BLaER1 treated with 17β-estradiol and CSF1 and Interleukin-3, amounts not matched to agents 10 nM and 100 nM (cell line): ENCODE results near the gene C14orf119.
A peak's percentile ranks its signal among the peaks of the same experiment; 100 is the strongest.

Source experiments
- H3K27ac ChIP-seq, 11 experiments: shearing (Covaris generic); formaldehyde crosslinking; 2 replicates each; pipeline ENCODE4 v1.8.1; 2022
- H3K27me3 ChIP-seq, 11 experiments: shearing (Covaris generic); formaldehyde crosslinking; 2 replicates each; pipeline ENCODE4 v1.8.1; 2022
- H3K36me3 ChIP-seq, 11 experiments: shearing (Covaris generic); formaldehyde crosslinking; 2 replicates each; pipeline ENCODE4 v1.8.1; 2022
- H3K4me1 ChIP-seq, 10 experiments: shearing (Covaris generic); formaldehyde crosslinking; 2 replicates each; pipeline ENCODE4 v1.8.1; 2022
- H3K4me2 ChIP-seq, 11 experiments: shearing (Covaris generic); formaldehyde crosslinking; 2 replicates each; pipeline ENCODE4 v1.8.1; 2022
- H3K4me3 ChIP-seq, 10 experiments: shearing (Covaris generic); formaldehyde crosslinking; 2 replicates each; pipeline ENCODE4 v1.8.1; 2022
- H3K9ac ChIP-seq, 11 experiments: shearing (Covaris generic); formaldehyde crosslinking; 2 replicates each; pipeline ENCODE4 v1.8.1; 2022
- H3K9me3 ChIP-seq, 11 experiments: shearing (Covaris generic); formaldehyde crosslinking; replicated peaks in 1 of 11; 2 replicates each; pipeline ENCODE4 v1.8.1; 2022
- H4K20me1 ChIP-seq, 11 experiments: shearing (Covaris generic); formaldehyde crosslinking; 2 replicates each; pipeline ENCODE4 v1.8.1; 2022
- Cebpa-rat ChIP-seq, 11 experiments: shearing (Covaris generic); IDR thresholded peaks; 2 replicates each; pipeline ENCODE4 v1.8.1; 2022

C14orf119 gene

DNA sequence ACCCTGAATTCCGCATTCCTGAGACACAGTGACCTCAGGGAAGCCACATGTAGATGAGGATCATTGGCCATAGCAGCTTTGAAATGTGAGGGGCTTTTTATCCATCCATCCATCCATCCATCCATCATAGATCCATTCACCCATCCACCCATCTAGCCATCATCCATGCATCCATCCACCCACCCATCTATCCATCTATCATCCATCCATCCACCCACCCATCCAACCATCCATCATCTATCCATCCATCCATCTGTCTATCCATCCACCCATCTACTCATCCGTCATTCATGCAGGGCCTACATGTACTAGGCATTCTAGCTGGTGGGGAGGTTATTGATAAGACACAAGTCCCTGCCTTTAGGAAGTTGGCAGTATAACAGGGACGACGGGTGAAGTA is 51.7 kb downstream of the C14orf119 start:
- H4K20me1 ChIP-seq: no peaks in the 10 kb centered on the region; a peak in 1 of 22 replicates
- peak overlapping the region in 1 of 11 experiments; percentile 41; a peak in 2 of 22 replicates for H3K4me2 ChIP-seq
- H3K9me3 ChIP-seq: no peaks in the 10 kb centered on the region
- H3K4me3 ChIP-seq: no peak overlapping the region
- no peak overlapping the region for H3K9ac ChIP-seq
- TF ChIP-seq Cebpa-rat (IDR thresholded peaks at IDR 0.05): no peak
- peaks cover 0 to 65% (median 0%) of the 10 kb centered on the region in 10 experiments; a peak in 5 of 20 replicates for H3K4me1 ChIP-seq
- no peak overlapping the region for H3K27ac ChIP-seq
- H3K36me3 ChIP-seq: peaks cover 0 to 46% (median 0%) of the 10 kb centered on the region in 11 experiments; a peak in 4 of 22 replicates
- H3K27me3 ChIP-seq: no peaks in the 10 kb centered on the region

DNA sequence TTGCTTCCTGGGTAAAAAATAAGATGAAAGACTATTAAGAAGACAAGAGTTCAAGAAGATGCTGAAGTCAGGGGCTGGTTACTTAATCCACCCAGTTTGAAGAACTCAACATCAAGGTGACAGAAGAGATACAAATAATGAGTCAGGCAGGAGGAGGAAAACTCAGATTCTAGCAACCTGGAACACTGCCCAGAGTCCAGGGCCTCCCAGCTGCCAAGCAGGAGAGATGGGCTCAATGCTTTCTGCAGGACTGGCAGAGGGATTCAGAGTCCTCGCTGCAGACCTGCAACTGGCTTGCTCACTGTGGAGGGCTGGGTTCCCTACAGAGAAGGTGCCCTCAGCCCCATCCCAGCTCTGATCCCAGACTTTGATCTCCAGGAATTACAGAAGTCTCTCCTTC is 52.4 kb downstream of the C14orf119 start:
- H3K9ac ChIP-seq: no peak overlapping the region
- H4K20me1 ChIP-seq: no peaks in the 10 kb centered on the region; a peak in 1 of 22 replicates
- peaks cover 0 to 39% (median 0%) of the 10 kb centered on the region in 11 experiments; a peak in 4 of 22 replicates for H3K36me3 ChIP-seq
- no peaks in the 10 kb centered on the region for H3K27me3 ChIP-seq
- no peaks in the 10 kb centered on the region for H3K9me3 ChIP-seq
- no peak for TF ChIP-seq Cebpa-rat (IDR thresholded peaks at IDR 0.05)
- peaks cover 0 to 65% (median 0%) of the 10 kb centered on the region in 10 experiments; a peak in 5 of 20 replicates for H3K4me1 ChIP-seq
- H3K4me3 ChIP-seq: no peak overlapping the region
- H3K4me2 ChIP-seq: peak overlapping the region in 1 of 11 experiments; percentile 21; a peak in 1 of 22 replicates
- H3K27ac ChIP-seq: no peak overlapping the region

DNA sequence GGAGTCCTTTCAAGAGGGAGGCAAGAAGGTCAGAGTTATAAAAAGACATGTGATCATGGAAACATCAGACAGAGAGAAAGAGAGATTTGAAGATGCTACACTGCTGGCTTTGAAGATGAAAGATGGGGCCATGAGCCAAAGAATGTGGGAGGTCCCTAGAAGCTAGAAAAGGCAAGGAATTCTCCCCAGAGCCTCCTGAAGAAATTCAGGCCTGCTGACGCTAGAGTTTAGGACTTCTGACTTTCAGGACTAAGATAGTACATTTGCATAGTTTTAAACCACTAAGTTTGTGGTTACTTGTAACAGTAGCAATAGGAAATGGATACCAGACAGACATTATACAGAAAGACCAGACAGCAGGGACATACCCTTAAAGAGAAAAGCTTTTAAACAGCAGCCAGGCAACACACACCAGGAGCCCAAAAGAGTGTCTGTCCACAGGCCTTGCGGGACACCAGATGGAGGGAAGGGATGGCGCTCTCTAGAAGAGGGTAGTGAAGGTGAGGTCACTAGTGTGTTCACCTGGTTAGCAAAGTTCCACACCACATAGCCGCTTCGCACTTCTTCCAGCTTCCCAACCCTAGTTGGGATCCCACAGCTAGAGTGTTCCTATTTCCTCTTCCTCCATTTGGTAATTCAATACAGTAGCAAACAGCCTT is 53.4 kb downstream of the C14orf119 start:
- TF ChIP-seq Cebpa-rat (IDR thresholded peaks at IDR 0.05): no peak
- peaks cover 0 to 65% (median under 1%) of the 10 kb centered on the region in 10 experiments; a peak in 10 of 20 replicates for H3K4me1 ChIP-seq
- peaks cover 0 to 31% (median 0%) of the 10 kb centered on the region in 11 experiments; a peak in 4 of 22 replicates for H3K36me3 ChIP-seq
- no peak overlapping the region for H3K4me3 ChIP-seq
- H3K9me3 ChIP-seq: no peaks in the 10 kb centered on the region
- H4K20me1 ChIP-seq: no peaks in the 10 kb centered on the region; a peak in 1 of 22 replicates
- no peak overlapping the region for H3K9ac ChIP-seq
- no peak overlapping the region for H3K27ac ChIP-seq
- H3K4me2 ChIP-seq: peak overlapping the region in 3 of 11 experiments; percentile 13 to 65 (median 56); a peak in 5 of 22 replicates
- no peaks in the 10 kb centered on the region for H3K27me3 ChIP-seq

DNA sequence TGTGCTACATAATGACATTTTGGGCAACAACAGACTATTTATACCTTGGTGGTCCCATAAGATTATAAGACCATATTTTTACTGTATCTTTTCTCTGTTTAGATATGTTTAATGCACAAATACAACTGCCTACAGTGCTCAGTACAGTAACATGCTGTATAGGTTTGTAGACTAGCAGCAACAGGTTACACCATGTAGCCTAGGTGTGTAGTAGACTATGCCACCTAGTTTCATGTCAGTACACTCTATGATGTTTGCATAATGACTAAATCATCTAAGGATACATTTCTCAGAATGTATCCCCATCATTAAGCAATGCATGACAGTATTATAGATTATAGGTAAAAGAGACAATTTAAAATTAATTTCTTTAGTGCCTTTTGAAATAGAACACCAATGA is 54.4 kb downstream of the C14orf119 start:
- no peak for TF ChIP-seq Cebpa-rat (IDR thresholded peaks at IDR 0.05)
- no peak overlapping the region for H3K27ac ChIP-seq
- H3K4me3 ChIP-seq: no peak overlapping the region
- peaks cover 8 to 76% (median 10%) of the 10 kb centered on the region in 10 experiments for H3K4me1 ChIP-seq
- peaks cover 0 to 31% (median 0%) of the 10 kb centered on the region in 11 experiments; a peak in 4 of 22 replicates for H3K36me3 ChIP-seq
- peak overlapping the region in 2 of 11 experiments; percentile 56 to 65; a peak in 4 of 22 replicates for H3K4me2 ChIP-seq
- H4K20me1 ChIP-seq: no peaks in the 10 kb centered on the region; a peak in 1 of 22 replicates
- H3K9me3 ChIP-seq: no peaks in the 10 kb centered on the region
- no peak overlapping the region for H3K9ac ChIP-seq
- H3K27me3 ChIP-seq: no peaks in the 10 kb centered on the region
